CD4-positive, alpha-beta T cell treated with Interleukin-15 for 1 hour (primary cell): ENCODE data around the gene SLC6A7.

Source experiments
- DNase-seq: peaks from one replicate; pipeline ENCODE4 v3.0.0-alpha.2; 2020

The SLC6A7 gene

GRCh38 chr5:150189728-150190502 is at the start of gene SLC6A7:
TSS of gene SLC6A7 (plus strand) at chr5:150190062. CDS start at chr5:150190328, 266 bp downstream.
- no peak for DNase-seq

- no peak for DNase-seq
Measured at GRCh38 chr5:150140830-150141229, 49.0 kb upstream of the SLC6A7 start.

DNA sequence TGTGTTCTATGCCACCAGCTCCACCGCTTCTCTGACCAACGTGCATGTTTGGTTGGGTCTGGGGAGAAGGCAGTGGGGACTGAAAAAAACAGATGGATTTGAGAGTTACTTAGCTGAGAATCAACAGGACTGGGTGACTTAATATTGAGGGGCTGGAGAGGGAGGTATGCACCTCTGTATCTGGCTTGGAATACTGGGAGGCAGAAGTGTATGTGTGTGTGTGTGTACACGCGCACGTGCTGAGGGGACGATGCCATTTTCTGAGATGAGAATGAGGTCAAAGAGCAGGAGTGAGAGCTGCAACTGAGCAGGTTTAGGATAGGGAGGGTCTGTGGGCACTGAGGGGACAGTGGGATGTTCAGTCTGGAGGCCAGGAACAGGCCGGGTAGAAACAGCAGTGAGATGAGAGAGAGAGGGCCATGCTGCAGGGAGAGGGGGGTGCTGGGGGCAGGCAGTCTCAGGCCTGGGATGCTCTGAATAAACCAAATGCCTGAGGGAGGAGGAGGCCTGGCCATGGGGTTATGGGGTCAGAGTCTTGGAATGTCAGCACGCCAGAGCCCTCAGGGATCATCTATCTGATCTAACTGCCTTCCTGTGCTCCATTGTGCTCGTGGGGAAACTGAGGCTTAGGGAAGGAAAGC is 48.2 kb upstream of the SLC6A7 start:
- DNase-seq, result no peak

DNA sequence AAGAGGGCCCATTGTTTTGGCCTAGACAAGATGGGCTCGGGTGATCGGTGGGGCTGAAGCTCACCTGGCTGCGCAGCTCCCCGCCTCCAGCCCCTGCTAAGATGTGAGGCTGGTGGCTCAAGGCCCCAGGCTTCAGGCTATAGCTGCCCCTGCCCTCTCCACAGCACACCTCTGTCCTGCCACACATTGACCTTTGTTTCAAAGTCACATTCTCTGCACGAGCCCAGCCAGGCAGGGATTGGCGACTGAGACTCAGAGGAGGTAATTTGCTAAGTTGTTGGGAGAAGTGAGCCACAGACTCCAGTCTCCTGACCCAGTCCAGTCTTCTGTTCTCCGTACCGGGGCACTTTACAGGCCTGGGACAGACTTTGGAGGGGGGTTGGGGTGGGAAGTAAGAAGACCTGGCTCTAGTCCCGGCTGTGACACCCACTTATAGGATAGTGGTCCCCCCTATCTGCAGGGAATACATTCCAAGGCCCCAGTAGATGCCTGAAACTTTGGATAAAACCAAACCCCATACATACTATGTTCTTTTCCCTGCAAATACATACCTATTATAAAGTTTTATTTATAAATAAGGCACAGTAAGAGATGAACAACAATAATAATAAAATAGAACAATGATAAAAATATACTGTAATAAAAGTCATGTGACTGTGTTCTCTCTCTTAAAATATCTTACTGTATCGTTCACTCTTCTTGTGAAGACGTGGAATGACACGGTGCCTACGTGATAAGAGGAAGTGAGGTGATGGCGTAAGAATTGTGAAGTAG is 47.5 kb upstream of the SLC6A7 start:
- DNase-seq, result no peak

- peak; percentile 67 for DNase-seq
Measured at GRCh38 chr5:150142959-150143349, 46.9 kb upstream of the SLC6A7 start.

DNA sequence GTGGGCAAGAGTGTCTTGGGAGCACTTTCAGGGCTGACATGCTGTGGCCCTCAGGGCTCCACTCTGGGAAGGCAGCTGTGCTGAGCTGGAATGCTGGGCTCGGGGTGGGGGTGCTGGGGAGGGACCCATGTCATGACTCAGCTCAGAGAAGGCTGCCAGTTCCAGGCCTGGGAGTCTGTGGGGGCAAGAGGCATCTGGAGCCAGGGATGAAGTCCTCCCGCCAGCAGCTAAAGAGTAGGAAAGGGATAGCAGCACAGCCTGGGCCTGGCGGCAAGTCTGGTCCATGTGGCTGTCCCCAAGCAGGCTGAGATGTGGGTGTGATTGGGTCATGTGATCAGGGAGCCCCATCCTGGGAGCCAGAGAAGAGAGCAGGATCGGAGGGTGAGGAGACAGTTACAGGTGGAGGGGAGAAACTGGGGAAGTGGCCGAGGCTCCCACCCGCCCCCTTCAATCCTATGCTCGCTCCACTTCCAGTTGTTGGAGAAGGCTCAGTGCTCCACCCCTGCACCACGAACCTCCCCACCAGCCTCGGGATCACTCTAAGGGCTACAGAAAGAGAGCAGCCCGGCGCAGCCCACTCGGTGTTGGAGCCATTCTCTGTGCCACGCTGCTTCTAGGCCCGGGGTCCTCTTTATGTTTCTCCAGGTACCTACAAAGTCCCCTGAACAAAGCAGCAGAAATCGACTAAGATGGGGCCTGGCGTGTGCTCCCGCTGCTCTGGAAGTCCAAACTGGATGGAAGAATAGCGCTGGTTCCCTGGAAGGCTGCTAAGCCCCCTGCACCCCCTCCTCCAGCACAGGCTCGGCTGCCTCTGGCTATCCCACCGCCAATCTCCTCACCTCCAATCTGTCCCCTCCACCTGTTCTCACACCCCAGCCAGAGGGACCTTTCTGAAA is 46.3 kb upstream of the SLC6A7 start:
- no peak for DNase-seq

GRCh38 chr5:150144246-150144801 is 45.5 kb upstream of the SLC6A7 start:
- DNase-seq, result no peak

- DNase-seq, result no peak
Measured at GRCh38 chr5:150144879-150145278, 45.0 kb upstream of the SLC6A7 start.

DNA sequence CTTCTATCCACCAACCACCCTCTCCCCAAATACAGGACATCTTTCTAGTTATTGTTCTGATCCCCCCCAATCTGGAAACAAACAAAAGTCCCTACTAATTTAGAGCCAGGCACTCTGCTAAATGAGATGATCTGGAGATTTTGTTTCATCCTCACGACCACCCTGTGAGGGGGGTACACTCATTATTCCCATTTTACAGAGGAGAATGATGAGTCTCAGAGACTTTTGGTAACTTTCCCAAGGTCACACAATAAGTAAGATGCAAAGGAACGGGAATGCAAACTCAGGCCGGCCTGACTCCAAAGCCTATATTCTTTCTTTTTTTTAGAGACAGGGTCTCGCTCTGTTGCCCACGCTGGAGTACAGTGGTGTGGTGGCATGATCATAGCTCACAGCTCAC is 43.6 kb upstream of the SLC6A7 start:
- no peak for DNase-seq

GRCh38 chr5:150146862-150147601 is 42.8 kb upstream of the SLC6A7 start:
- no peak for DNase-seq

DNA sequence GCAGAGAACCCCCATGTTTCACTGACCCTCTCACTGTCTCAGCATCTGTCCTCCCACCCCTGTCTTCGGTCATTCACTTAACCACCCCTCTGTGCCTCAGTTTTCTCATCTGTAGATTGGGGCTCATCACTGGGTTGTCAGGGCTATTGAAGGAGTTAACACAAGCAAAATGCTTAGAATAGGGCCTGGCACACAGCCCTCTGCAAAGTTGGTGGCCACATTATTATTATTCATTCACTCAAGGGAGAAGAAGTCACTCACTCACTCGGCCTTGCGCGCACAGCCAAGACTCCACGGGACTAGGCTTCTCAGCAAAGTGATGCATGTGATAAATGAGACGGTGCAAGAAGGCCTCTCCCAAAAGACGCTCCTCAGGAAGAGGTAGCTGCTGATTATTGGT is 42.2 kb upstream of the SLC6A7 start:
- DNase-seq, result no peak

GRCh38 chr5:150148117-150148927 is 41.5 kb upstream of the SLC6A7 start:
- DNase-seq, result no peak

DNA sequence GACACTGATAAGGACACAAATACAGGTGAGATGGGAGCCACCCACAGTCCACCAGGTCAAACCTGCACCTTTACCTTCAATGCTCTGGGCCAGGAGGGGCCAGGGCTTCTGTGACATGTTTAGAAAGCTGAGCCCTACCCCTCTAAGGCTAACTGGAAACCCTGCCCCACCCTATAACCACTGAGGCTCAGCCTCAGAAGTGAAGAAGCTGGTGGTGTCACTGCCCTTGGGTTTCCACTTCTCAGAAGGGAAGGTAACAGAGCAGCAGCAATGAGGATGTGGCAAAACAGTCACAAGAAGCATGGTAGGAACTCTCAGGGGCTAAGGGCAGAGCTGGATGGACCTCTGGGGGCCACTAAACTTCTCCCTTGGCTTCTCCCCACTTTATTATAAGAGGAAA is 40.2 kb upstream of the SLC6A7 start:
- DNase-seq, result no peak

DNA sequence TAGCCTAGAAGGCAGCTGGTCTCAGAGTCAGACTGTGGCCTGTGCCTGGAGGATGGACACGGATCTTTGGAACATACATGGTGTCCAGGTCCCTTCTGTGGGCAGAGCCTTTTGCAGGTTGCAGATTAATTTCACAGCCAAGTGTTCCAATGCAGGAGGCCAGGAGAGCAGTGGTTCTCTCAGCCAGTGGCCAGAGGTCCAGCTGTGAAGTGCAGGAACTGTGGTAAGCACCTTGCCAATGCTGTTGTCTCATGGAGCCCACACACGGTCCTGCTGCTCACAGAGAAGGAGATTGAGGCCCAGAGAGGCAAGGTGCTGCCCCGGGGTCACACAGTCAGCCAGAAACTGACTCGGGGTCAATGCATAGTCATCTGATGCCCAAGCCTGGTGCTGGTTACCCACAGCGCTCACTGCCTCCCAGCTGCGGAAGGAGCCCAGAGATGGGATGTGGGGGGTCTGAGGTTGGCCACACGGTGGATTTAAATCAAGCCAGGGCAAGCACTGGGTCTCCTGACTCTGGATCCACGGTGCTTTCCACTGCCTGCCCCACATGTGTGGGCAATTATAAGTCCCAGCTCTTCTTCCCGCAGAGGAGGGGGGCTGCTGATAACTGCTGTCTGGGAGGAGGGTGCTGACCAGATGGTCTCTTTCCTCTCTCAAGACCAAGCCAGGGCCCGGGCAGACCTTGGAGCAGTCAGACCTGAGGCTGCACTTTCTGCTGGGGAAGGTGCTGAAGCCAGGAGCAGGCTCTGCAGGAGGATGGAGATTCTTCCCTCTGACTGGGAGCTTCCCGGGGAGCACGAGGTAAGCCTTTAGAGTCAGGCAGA is 37.0 kb upstream of the SLC6A7 start:
- DNase-seq, result no peak

DNA sequence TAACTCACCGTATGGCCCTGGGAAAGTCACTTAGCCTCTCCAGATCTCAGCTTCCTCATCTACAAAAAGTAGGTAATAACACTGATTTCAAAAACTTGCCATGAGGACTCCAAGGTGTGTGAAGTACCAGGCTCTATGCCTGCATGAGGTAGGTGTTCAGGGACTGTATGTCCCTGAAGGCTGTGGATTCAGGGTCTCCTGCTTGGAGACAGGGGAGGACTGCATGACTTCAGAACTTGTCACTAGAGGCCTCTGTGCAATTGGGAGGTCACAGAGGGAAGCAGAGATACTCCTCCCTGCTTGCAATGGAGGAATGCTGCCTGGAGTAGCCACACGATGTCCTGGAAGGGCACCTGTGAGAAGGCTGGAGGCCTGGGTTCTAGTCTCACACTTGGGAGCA is 36.4 kb upstream of the SLC6A7 start:
- DNase-seq, result no peak

DNA sequence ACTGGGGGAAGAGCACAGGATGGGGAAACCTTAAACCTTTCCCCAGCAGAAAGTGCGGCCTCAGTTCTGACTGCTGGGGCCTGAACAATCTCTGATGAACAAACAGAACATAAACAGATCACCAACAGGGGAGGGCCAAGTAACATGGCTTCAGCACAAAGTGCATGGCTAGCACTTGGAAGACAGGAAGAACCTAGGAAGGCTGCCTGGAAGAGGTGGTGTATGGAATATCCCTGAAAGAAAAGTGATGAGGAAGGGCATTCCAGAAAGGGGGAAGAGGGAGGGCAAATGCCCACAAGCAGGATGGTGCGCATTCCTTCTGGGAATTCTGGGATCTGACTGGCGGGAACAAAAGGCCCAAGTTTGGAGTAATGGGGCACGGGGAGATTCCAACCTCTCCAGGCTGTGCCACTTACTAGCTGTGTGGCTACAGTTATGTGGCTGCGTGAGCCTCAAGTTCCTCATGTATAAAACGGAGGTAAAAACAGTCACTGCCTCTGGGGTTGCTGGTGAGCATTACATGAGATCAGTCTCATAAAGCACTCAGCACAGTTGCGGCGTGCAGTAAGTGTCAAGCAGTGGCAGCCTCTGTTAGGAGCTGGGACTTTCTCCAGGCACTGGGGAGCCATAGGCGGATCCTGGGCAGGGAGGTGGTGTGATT is 35.8 kb upstream of the SLC6A7 start:
- DNase-seq, result no peak

- no peak for DNase-seq
Measured at GRCh38 chr5:150154618-150155128, 35.2 kb upstream of the SLC6A7 start.

GRCh38 chr5:150155258-150156026 is 34.4 kb upstream of the SLC6A7 start, which contains the start of gene PDGFRB:
TSS of gene PDGFRB (minus strand) at chr5:150155845. CDS start at chr5:150137047, 18,798 bp downstream.
- peak; percentile 49 for DNase-seq
